Hematopoietic multipotent progenitor cell treated with erythropoietin and hydrocortisone succinate and interleukin-3 and kit ligand, for 17 days (in vitro differentiated cells): Measurements from ENCODE around the gene MCM3AP.

ENCODE experiments used
- DNase-seq: peaks from one replicate; pipeline ENCODE4 v3.0.0-alpha.2; 2015; ENCODE audit warnings: low spot score

MCM3AP gene

GRCh38 chr21:46273341-46273740, 12.1 kb downstream of the MCM3AP start:
- DNase-seq = no peak

GRCh38 chr21:46269466-46269865, 15.9 kb downstream of the MCM3AP start:
- DNase-seq = no peak

- DNase-seq = no peak
Observed at GRCh38 chr21:46268371-46268770, 17.0 kb downstream of the MCM3AP start.

GRCh38 chr21:46266946-46267345, 18.5 kb downstream of the MCM3AP start:
- no peak for DNase-seq

GRCh38 chr21:46265736-46266525, 19.5 kb downstream of the MCM3AP start:
- no peak for DNase-seq

GRCh38 chr21:46264690-46265144, 20.7 kb downstream of the MCM3AP start:
- peak; percentile 57 for DNase-seq

GRCh38 chr21:46264046-46264689, 21.2 kb downstream of the MCM3AP start:
- no peak for DNase-seq

- no peak for DNase-seq
Observed at GRCh38 chr21:46256501-46256994, 28.9 kb downstream of the MCM3AP start.

- no peak for DNase-seq
Observed at GRCh38 chr21:46255758-46256337, 29.6 kb downstream of the MCM3AP start.

GRCh38 chr21:46255166-46255565, 30.2 kb downstream of the MCM3AP start:
- DNase-seq = no peak

- DNase-seq = no peak
Observed at GRCh38 chr21:46254208-46254975, 31.0 kb downstream of the MCM3AP start.

GRCh38 chr21:46253610-46254124, 31.7 kb downstream of the MCM3AP start:
- peak; percentile 61 for DNase-seq

GRCh38 chr21:46252840-46253239, 32.6 kb downstream of the MCM3AP start:
- DNase-seq = no peak

GRCh38 chr21:46250146-46250725, 35.2 kb downstream of the MCM3AP start:
- no peak for DNase-seq

GRCh38 chr21:46248827-46249226, 36.6 kb downstream of the MCM3AP start:
- no peak for DNase-seq

GRCh38 chr21:46248422-46248782, 37.0 kb downstream of the MCM3AP start:
- no peak for DNase-seq

GRCh38 chr21:46247699-46248421, 37.6 kb downstream of the MCM3AP start:
- no peak for DNase-seq

GRCh38 chr21:46246345-46246744, 39.1 kb downstream of the MCM3AP start:
- no peak for DNase-seq

GRCh38 chr21:46245213-46245915, 40.0 kb downstream of the MCM3AP start:
- DNase-seq = no peak

GRCh38 chr21:46244602-46245001, 40.8 kb downstream of the MCM3AP start:
- no peak for DNase-seq
